Measurements from ENCODE around the gene TGM1. TPM values are rescaled to one million over a fixed set of nuclear protein-coding genes. Genes with fewer than 3 reads are reported as not detected.
A peak's percentile ranks its signal among the peaks of the same experiment; 100 is the strongest.

The TGM1 gene
- total and polyA plus RNA-seq, 3 experiments from 2014 or later: 3.2 to 3.7 TPM; not detected in 1

- Histone ChIP-seq H3K27me3 (ENCODE audit: insufficient read depth, low read length, poor library complexity, severe bottlenecking) (no peaks in the 10 kb centered on the region), H3K4me3 (ENCODE audit: low read length) (no peak overlapping the region), H3K36me3 (ENCODE audit: insufficient read depth, low read length) (peaks cover 32% of the 10 kb centered on the region), H3K9me3 (ENCODE audit: low read length) (no peaks in the 10 kb centered on the region), H3K27ac (ENCODE audit: low read depth, low read length) (no peak overlapping the region), H3K4me1 (ENCODE audit: insufficient read depth, low read length) (no peaks in the 10 kb centered on the region)
- Mint-ChIP-seq H3K27ac (peak overlapping the region in 2 of 8 donors; percentile 14 to 66), H3K36me3 (peaks cover 0 to 58% (median 18%) of the 10 kb centered on the region in 3 donors), H3K9me3 (no peaks in the 10 kb centered on the region), H3K4me1 (peaks cover 0 to 15% (median 1%) of the 10 kb centered on the region in 3 donors), H3K27me3 (peaks cover 0 to 2% of the 10 kb centered on the region in 2 donors), H3K4me3 (no peak overlapping the region)
- CTCF ChIA-PET: interaction anchor here (1.8 to 4.5 kb wide), 2 partner anchors 9 to 46 kb away, joined by 6 to 33 read pairs; partner anchors contain the start of genes DHRS1, NOP9 and TINF2
- DNase-seq: no peak
- POLR2A ChIA-PET: no interaction called here
These were observed 27.8 kb upstream of the TGM1 start for GRCh38 chr14:24290746-24291145.

DNA sequence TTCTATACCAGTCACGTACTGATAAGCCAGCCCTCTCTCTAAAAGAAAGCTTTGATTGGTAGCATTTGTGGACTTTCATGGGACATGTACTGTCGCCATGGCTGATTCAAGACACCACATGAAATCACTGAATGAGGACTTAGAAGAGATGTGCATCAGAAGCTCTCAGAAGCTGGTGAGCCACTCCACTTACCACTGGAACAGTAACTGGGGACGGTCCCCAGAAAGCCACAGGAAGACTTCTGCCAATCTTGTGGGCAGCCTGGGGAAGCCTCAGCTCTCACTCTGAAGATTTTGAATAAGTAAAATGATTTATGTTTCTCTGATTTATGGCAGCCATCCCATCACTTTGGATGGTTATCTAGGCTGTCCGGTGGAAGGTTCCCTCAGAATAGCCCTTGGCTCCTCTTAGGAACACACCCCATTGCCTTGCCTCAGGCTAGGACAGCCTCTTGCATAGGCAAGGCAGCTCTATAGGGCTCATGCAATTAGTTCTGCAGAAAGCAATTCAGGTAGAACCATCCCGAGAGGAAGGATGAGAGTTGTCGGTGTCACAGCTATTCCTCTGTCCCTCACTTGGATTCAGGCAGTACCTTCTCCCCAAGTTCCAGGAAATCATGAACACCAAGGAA lies 26.8 kb upstream of the TGM1 start:
- Mint-ChIP-seq H3K27ac (peak overlapping the region in 3 of 8 donors; percentile 15 to 73 (median 50)), H3K9me3 (no peaks in the 10 kb centered on the region), H3K27me3 (peaks cover 0 to 2% of the 10 kb centered on the region in 2 donors), H3K4me1 (peaks cover 0 to 15% (median 1%) of the 10 kb centered on the region in 3 donors), H3K36me3 (peaks cover 0 to 48% (median 14%) of the 10 kb centered on the region in 3 donors), H3K4me3 (no peak overlapping the region)
- no peak overlapping the region for H3K4me3 ChIP-seq (ENCODE audit: low read length)
- peaks cover 29% of the 10 kb centered on the region for H3K36me3 ChIP-seq (ENCODE audit: insufficient read depth, low read length)
- DNase-seq: no peak
- POLR2A ChIA-PET: no interaction called here
- no peak overlapping the region for H3K27ac ChIP-seq (ENCODE audit: low read depth, low read length)
- no peaks in the 10 kb centered on the region for H3K4me1 ChIP-seq (ENCODE audit: insufficient read depth, low read length)
- H3K9me3 ChIP-seq (ENCODE audit: low read length): no peaks in the 10 kb centered on the region
- CTCF ChIA-PET: interaction anchor here (1.1 to 4.5 kb wide), 4 partner anchors 10 to 45 kb away, joined by 3 to 33 read pairs (median 4); partner anchors contain the start of genes CIDEB, DHRS1, NOP9 and TINF2
- no peaks in the 10 kb centered on the region for H3K27me3 ChIP-seq (ENCODE audit: insufficient read depth, low read length, poor library complexity, severe bottlenecking)

GRCh38 chr14:24286996-24287395 lies 24.0 kb upstream of the TGM1 start:
- ChIA-PET POLR2A (no interaction called here), CTCF (interaction anchor here (1.7 kb wide), 1 partner anchor 15 kb away, joined by 5 read pairs; the partner anchor contains the start of gene RABGGTA)
- no peak for DNase-seq
- Mint-ChIP-seq H3K9me3 (no peaks in the 10 kb centered on the region), H3K4me3 (no peak overlapping the region), H3K4me1 (peaks cover 0 to 15% (median 1%) of the 10 kb centered on the region in 3 donors), H3K27me3 (peaks cover 0 to 2% of the 10 kb centered on the region in 2 donors), H3K36me3 (peaks cover 0 to 29% (median 14%) of the 10 kb centered on the region in 3 donors), H3K27ac (peak overlapping the region in 1 of 8 donors; percentile 10)
- no peaks in the 10 kb centered on the region for H3K27me3 ChIP-seq (ENCODE audit: insufficient read depth, low read length, poor library complexity, severe bottlenecking)
- peaks cover 21% of the 10 kb centered on the region for H3K36me3 ChIP-seq (ENCODE audit: insufficient read depth, low read length)
- H3K4me1 ChIP-seq (ENCODE audit: insufficient read depth, low read length): no peaks in the 10 kb centered on the region
- no peak overlapping the region for H3K4me3 ChIP-seq (ENCODE audit: low read length)
- no peak overlapping the region for H3K27ac ChIP-seq (ENCODE audit: low read depth, low read length)
- no peaks in the 10 kb centered on the region for H3K9me3 ChIP-seq (ENCODE audit: low read length)

GRCh38 chr14:24285351-24285750 lies 22.4 kb upstream of the TGM1 start:
- Mint-ChIP-seq H3K9me3 (no peaks in the 10 kb centered on the region), H3K4me1 (peaks cover 0 to 10% (median 0%) of the 10 kb centered on the region in 3 donors), H3K4me3 (no peak overlapping the region), H3K27me3 (peaks cover 0 to 2% of the 10 kb centered on the region in 2 donors), H3K27ac (peak overlapping the region in 2 of 8 donors; percentile 38 to 57), H3K36me3 (peaks cover 0 to 13% (median 3%) of the 10 kb centered on the region in 3 donors)
- CTCF ChIA-PET: interaction anchor here (1.0 to 1.5 kb wide), 2 partner anchors 43 to 146 kb away, joined by 3 to 4 read pairs; partner anchors contain the start of gene TINF2
- POLR2A ChIA-PET: no interaction called here
- Histone ChIP-seq H3K9me3 (ENCODE audit: low read length) (no peaks in the 10 kb centered on the region), H3K27me3 (ENCODE audit: insufficient read depth, low read length, poor library complexity, severe bottlenecking) (no peaks in the 10 kb centered on the region), H3K4me1 (ENCODE audit: insufficient read depth, low read length) (no peaks in the 10 kb centered on the region), H3K27ac (ENCODE audit: low read depth, low read length) (no peak overlapping the region), H3K4me3 (ENCODE audit: low read length) (no peak overlapping the region), H3K36me3 (ENCODE audit: insufficient read depth, low read length) (peaks cover 4% of the 10 kb centered on the region)
- DNase-seq: no peak

DNA sequence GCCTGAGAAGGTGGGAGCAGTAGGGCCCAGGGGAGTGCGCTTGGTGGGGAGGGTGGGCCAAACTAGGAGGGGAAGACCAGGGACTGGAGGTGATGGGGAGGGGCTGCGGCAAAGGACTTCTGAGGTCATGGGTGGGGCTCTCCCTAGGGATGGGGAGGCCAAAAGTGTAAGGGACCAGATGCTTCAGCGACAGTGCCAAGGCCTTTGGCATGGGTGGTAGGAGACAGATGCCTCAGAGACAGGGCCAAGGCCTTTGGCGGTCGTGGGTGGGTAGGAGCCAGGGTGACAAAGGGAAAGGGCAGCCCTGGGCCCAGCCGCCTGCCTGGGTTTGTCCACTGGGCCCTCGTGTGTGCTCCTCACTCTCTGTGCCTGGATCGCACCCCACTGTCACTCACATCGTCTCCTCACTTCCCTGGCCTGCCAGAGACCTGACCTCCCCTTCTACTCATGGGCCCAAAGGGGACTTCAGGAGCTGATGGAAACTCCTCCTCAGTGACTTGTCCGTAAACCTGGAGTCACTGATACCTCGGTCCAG lies 21.6 kb upstream of the TGM1 start:
- H3K9me3 ChIP-seq (ENCODE audit: low read length): no peaks in the 10 kb centered on the region
- peaks cover 5% of the 10 kb centered on the region for H3K4me1 ChIP-seq (ENCODE audit: insufficient read depth, low read length)
- Mint-ChIP-seq H3K27ac (peak overlapping the region in 1 of 8 donors; percentile 20), H3K36me3 (peaks cover 0 to 5% (median 2%) of the 10 kb centered on the region in 3 donors), H3K4me3 (no peak overlapping the region), H3K27me3 (peaks cover 0 to 2% of the 10 kb centered on the region in 2 donors), H3K9me3 (no peaks in the 10 kb centered on the region), H3K4me1 (peaks cover 2 to 7% (median 3%) of the 10 kb centered on the region in 3 donors)
- H3K27ac ChIP-seq (ENCODE audit: low read depth, low read length): no peak overlapping the region
- H3K36me3 ChIP-seq (ENCODE audit: insufficient read depth, low read length): no peaks in the 10 kb centered on the region
- no peak for DNase-seq
- no peak overlapping the region for H3K4me3 ChIP-seq (ENCODE audit: low read length)
- ChIA-PET POLR2A (no interaction called here), CTCF (interaction anchor here (1.0 to 1.5 kb wide), 2 partner anchors 42 to 147 kb away, joined by 3 to 4 read pairs; partner anchors contain the start of gene TINF2)
- no peaks in the 10 kb centered on the region for H3K27me3 ChIP-seq (ENCODE audit: insufficient read depth, low read length, poor library complexity, severe bottlenecking)

- no peaks in the 10 kb centered on the region for H3K27me3 ChIP-seq (ENCODE audit: insufficient read depth, low read length, poor library complexity, severe bottlenecking)
- H3K4me3 ChIP-seq (ENCODE audit: low read length): no peak overlapping the region
- H3K27me3 Mint-ChIP-seq: peaks cover 0 to 2% of the 10 kb centered on the region in 2 donors
- no peaks in the 10 kb centered on the region for H3K36me3 ChIP-seq (ENCODE audit: insufficient read depth, low read length)
- H3K4me1 ChIP-seq (ENCODE audit: insufficient read depth, low read length): peaks cover 11% of the 10 kb centered on the region
- H3K27ac Mint-ChIP-seq: peak overlapping the region in 2 of 8 donors; percentile 15 to 70
- no peak for DNase-seq
- H3K4me1 Mint-ChIP-seq: peaks cover 7 to 11% (median 9%) of the 10 kb centered on the region in 3 donors
- H3K9me3 Mint-ChIP-seq: no peaks in the 10 kb centered on the region
- peaks cover 0 to 2% (median 1%) of the 10 kb centered on the region in 3 donors for H3K36me3 Mint-ChIP-seq
- H3K27ac ChIP-seq (ENCODE audit: low read depth, low read length): no peak overlapping the region
- POLR2A ChIA-PET: no interaction called here
- CTCF ChIA-PET: no interaction called here
- no peaks in the 10 kb centered on the region for H3K9me3 ChIP-seq (ENCODE audit: low read length)
- H3K4me3 Mint-ChIP-seq: no peak overlapping the region
These were observed 21.0 kb upstream of the TGM1 start for GRCh38 chr14:24283796-24284460.

- Histone ChIP-seq H3K4me1 (ENCODE audit: insufficient read depth, low read length) (peaks cover 16% of the 10 kb centered on the region), H3K27me3 (ENCODE audit: insufficient read depth, low read length, poor library complexity, severe bottlenecking) (no peaks in the 10 kb centered on the region), H3K9me3 (ENCODE audit: low read length) (no peaks in the 10 kb centered on the region), H3K27ac (ENCODE audit: low read depth, low read length) (no peak overlapping the region), H3K36me3 (ENCODE audit: insufficient read depth, low read length) (no peaks in the 10 kb centered on the region), H3K4me3 (ENCODE audit: low read length) (no peak overlapping the region)
- POLR2A ChIA-PET: interaction anchor here (0.7 kb wide), 1 partner anchor 11 kb away, joined by 4 read pairs; no protein-coding TSS in a partner anchor
- no peaks in the 10 kb centered on the region for H3K9me3 Mint-ChIP-seq
- peaks cover 13 to 19% (median 17%) of the 10 kb centered on the region in 3 donors for H3K4me1 Mint-ChIP-seq
- no peak overlapping the region for H3K4me3 Mint-ChIP-seq
- H3K27ac Mint-ChIP-seq: peak overlapping the region in 2 of 8 donors; percentile 25 to 66
- H3K36me3 Mint-ChIP-seq: peaks cover 0 to 2% (median 0%) of the 10 kb centered on the region in 3 donors
- no peak for DNase-seq
- CTCF ChIA-PET: interaction anchor here (1.6 to 3.5 kb wide), 2 partner anchors 14 to 51 kb away, joined by 5 to 10 read pairs; no protein-coding TSS in a partner anchor
- H3K27me3 Mint-ChIP-seq: peaks cover 0 to 2% of the 10 kb centered on the region in 2 donors
These were observed 19.8 kb upstream of the TGM1 start for GRCh38 chr14:24282736-24283135.

Data from CD8-positive, alpha-beta memory T cell (primary cell).